Liver (tissue), 9 donors: ENCODE data around the gene SPC24. TPM values are rescaled to one million over a fixed set of nuclear protein-coding genes. Genes with fewer than 3 reads are reported as not detected.

Experiments
- DNase-seq: peaks from one replicate; pipeline ENCODE4 v3.0.0-alpha.2; 2017; ENCODE audit warnings: low spot score
- H3K27ac ChIP-seq, 2 donors: one replicate each; pipeline ENCODE4 v1.7.0; 2013; ENCODE audit warnings: inconsistent platforms in 2 of 2, low read length in 2 of 2, control low read depth in 1 of 2, low read depth in 1 of 2, mild to moderate bottlenecking in 1 of 2
- H3K27me3 ChIP-seq, 4 donors: one replicate each; pipeline versions ENCODE4 v1.6.1 to v1.7.0; 2013; ENCODE audit warnings: low read length in 3 of 4, inconsistent platforms in 1 of 4, mild to moderate bottlenecking in 1 of 4, moderate library complexity in 1 of 4; ENCODE audit not compliant: control insufficient read depth in 4 of 4, insufficient read depth in 4 of 4
- H3K36me3 ChIP-seq, 4 donors: one replicate each; pipeline versions ENCODE4 v1.6.1 to v1.7.0; 2013; ENCODE audit warnings: low read length in 3 of 4, mild to moderate bottlenecking in 3 of 4, low read depth in 1 of 4, moderate library complexity in 1 of 4; ENCODE audit not compliant: control insufficient read depth in 4 of 4, insufficient read depth in 3 of 4
- H3K4me1 ChIP-seq, 4 donors: one replicate each; pipeline versions ENCODE4 v1.6.1 to v1.7.0; 2013; ENCODE audit warnings: low read length in 3 of 4, mild to moderate bottlenecking in 3 of 4, moderate library complexity in 1 of 4; ENCODE audit not compliant: control insufficient read depth in 4 of 4, insufficient read depth in 4 of 4
- H3K4me3 ChIP-seq, 3 donors: one replicate each; pipeline versions ENCODE4 v1.6.1 to v1.7.0; 2013; ENCODE audit warnings: low read length in 3 of 3, control low read depth in 1 of 3, low read depth in 1 of 3, mild to moderate bottlenecking in 1 of 3
- H3K9ac ChIP-seq, 2 donors: one replicate each; pipeline ENCODE4 v1.7.0; 2013; ENCODE audit warnings: low read length in 2 of 2, mild to moderate bottlenecking in 2 of 2, moderate library complexity in 2 of 2, control low read depth in 1 of 2, low read depth in 1 of 2
- H3K9me3 ChIP-seq, 4 donors: one replicate each; pipeline versions ENCODE4 v1.6.1 to v1.7.0; 2013; ENCODE audit warnings: low read length in 3 of 4; ENCODE audit not compliant: control insufficient read depth in 4 of 4
- EGR1 ChIP-seq, 2 donors: IDR thresholded peaks; 2 replicates each; pipeline ENCODE4 v1.6.1; 2016 to 2018; ENCODE audit warnings: antibody characterized with exemption in 2 of 2, low read depth in 2 of 2
- FOXA2 ChIP-seq: IDR thresholded peaks from 2 replicates; pipeline ENCODE4 v1.6.1; 2016; ENCODE audit warnings: antibody characterized with exemption
- GABPA ChIP-seq, 2 donors: IDR thresholded peaks in 1 of 2; conservative IDR thresholded peaks in 1 of 2; 2 replicates each; pipeline ENCODE4 v1.6.1; 2016; ENCODE audit warnings: antibody characterized with exemption in 2 of 2, mild to moderate bottlenecking in 1 of 2, moderate library complexity in 1 of 2
- HNF4A ChIP-seq, 2 donors: conservative IDR thresholded peaks; 2 replicates each; pipeline ENCODE4 v1.6.1; 2016; ENCODE audit warnings: antibody characterized with exemption in 2 of 2, mild to moderate bottlenecking in 2 of 2
- HNF4G ChIP-seq: IDR thresholded peaks from 2 replicates; pipeline ENCODE4 v1.6.1; 2016; ENCODE audit warnings: antibody characterized with exemption
- JUND ChIP-seq, 2 donors: IDR thresholded peaks; 2 replicates each; pipeline ENCODE4 v1.6.1; 2016; ENCODE audit warnings: antibody characterized with exemption in 2 of 2
- NR2F2 ChIP-seq: IDR thresholded peaks from 2 replicates; pipeline ENCODE4 v1.6.1; 2016; ENCODE audit warnings: antibody characterized with exemption
- RAD21 ChIP-seq, 2 donors: IDR thresholded peaks; 2 replicates each; pipeline ENCODE4 v1.6.1; 2016; ENCODE audit warnings: antibody characterized with exemption in 2 of 2, mild to moderate bottlenecking in 2 of 2
- RXRA ChIP-seq, 2 donors: IDR thresholded peaks; 2 replicates each; pipeline ENCODE4 v1.6.1; 2017 to 2018; ENCODE audit warnings: antibody characterized with exemption in 2 of 2, mild to moderate bottlenecking in 1 of 2
- TAF1 ChIP-seq: conservative IDR thresholded peaks from 2 replicates; pipeline ENCODE4 v1.6.1; 2016; ENCODE audit warnings: antibody characterized with exemption, mild to moderate bottlenecking
- YY1 ChIP-seq: IDR thresholded peaks from 2 replicates; pipeline ENCODE4 v1.6.1; 2016; ENCODE audit warnings: antibody characterized with exemption, mild to moderate bottlenecking
- WGBS: extraction: QIAGEN DNeasy Blood & Tissue Kit; methylation state at CpG from one replicate; pipeline ENCODE4 v1.1.7; 2013; 5-methylcytosine and 5-hydroxymethylcytosine counted together
- polyA plus RNA-seq, 2 donors: library from polyadenylated mRNA; stranded (reverse) in 1 of 2; unstranded in 1 of 2; fragments of 200-250 nt in 1 of 2; fragments of >200 nt in 1 of 2; fragmentation: Nextera tagmentation in 1 of 2; extraction: Ambion mirVana in 1 of 2; gene quantifications; one replicate each; pipeline versions ENCODE4 v1.2.1 to v1.2.3, GENCODE V29; 2013 to 2015
- total RNA-seq, 2 donors: library from RNA; depleted of rRNA; stranded (reverse); fragments of >200 nt; gene quantifications; one replicate each; pipeline ENCODE4 v1.2.3, GENCODE V29; 2014
- TF ChIP-seq, protein P1 (sequence below): IDR thresholded peaks from 2 replicates; pipeline ENCODE4 v1.6.1; 2016; ENCODE audit warnings: antibody characterized with exemption
- TF ChIP-seq, protein P2 (sequence below): fragments of 150-350 bp; IDR thresholded peaks from 2 replicates; pipeline ENCODE4 v1.5.1; 2017; ENCODE audit warnings: improper control_type of control experiment, low read depth, low read length; ENCODE audit not compliant: missing input control
- TF ChIP-seq, protein P3 (sequence below): IDR thresholded peaks from 2 replicates; pipeline ENCODE4 v1.6.1; 2016; ENCODE audit warnings: antibody characterized with exemption
- TF ChIP-seq, protein P4 (sequence below): IDR thresholded peaks from 2 replicates; pipeline ENCODE4 v1.6.1; 2016; ENCODE audit warnings: antibody characterized with exemption, mild to moderate bottlenecking
- donor health status: healthy.
- donor health status: healthy.
- donor health status: healthy.
- donor health status: healthy.
- donor health status: healthy.

The SPC24 gene
- total and polyA plus RNA-seq, 4 donors: 0.42 to 72.5 (median 1.3) TPM

DNA sequence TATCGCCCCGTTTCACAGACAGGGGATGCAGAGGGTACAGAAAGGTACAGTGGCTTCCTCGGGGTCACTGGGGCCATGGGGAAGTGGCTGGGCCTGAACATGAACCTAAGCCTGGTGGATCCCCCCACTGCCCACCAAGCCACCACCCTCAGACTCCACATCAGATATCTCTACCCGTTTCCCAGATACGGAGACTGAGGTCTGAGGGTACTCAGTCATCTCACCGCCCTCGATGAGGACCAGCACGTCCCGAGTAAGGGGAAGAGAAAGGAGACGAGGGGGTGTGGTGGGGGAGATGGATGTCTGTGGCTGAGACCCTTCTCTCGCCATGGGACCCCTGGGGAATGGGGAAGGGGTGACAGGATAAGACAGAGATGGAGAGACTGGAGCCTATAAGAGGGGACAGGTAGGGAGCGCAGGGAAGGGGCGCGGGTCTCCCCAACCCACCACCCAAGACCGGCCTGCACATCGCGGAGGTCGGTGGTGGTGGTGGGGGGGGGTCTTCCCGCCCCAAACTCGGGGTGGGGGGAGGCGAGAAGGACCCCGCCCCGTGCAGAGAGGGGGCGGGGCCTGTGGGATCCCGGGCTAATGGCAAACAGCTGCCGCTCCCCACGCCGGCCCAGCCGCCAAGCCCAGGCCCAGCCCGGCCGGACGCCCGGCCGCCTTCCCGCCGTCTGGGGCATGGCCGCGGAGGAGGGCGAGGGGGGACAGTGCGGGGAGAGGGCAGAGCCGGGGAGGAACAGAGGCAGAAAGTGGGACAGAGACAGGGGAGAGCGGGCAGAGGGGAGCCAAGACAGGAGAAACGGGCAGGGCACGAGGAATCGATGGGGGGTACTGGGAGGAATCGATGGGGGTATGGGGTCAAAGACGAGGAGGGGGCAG, 41.1 kb upstream of the SPC24 start:
- no peaks in the 10 kb centered on the region for H3K27me3 ChIP-seq
- H3K9ac ChIP-seq: peak overlapping the region; percentile 36 to 60
- peaks cover 3 to 9% (median 5%) of the 10 kb centered on the region in 4 donors for H3K36me3 ChIP-seq
- 18% methylated on average over 47 of the region's 47 CpGs for WGBS
- peak overlapping the region; percentile 77 to 82 (median 77) for H3K4me3 ChIP-seq
- DNase-seq: peak; percentile 50
- no peaks in the 10 kb centered on the region for H3K9me3 ChIP-seq
- H3K4me1 ChIP-seq: peaks cover 4 to 72% (median 35%) of the 10 kb centered on the region in 4 donors
- peak overlapping the region; percentile 83 to 95 for H3K27ac ChIP-seq
- no peak for TF ChIP-seq GABPA (IDR thresholded peaks at IDR 0.05 in 1 of 2, conservative IDR thresholded peaks at IDR 0.05 in 1 of 2)
- TF ChIP-seq TAF1: no peak
- TF ChIP-seq, protein P1, sequence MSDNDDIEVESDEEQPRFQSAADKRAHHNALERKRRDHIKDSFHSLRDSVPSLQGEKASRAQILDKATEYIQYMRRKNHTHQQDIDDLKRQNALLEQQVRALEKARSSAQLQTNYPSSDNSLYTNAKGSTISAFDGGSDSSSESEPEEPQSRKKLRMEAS: no peak
- no peak for TF ChIP-seq YY1
- TF ChIP-seq HNF4G: no peak
- TF ChIP-seq, protein P2, sequence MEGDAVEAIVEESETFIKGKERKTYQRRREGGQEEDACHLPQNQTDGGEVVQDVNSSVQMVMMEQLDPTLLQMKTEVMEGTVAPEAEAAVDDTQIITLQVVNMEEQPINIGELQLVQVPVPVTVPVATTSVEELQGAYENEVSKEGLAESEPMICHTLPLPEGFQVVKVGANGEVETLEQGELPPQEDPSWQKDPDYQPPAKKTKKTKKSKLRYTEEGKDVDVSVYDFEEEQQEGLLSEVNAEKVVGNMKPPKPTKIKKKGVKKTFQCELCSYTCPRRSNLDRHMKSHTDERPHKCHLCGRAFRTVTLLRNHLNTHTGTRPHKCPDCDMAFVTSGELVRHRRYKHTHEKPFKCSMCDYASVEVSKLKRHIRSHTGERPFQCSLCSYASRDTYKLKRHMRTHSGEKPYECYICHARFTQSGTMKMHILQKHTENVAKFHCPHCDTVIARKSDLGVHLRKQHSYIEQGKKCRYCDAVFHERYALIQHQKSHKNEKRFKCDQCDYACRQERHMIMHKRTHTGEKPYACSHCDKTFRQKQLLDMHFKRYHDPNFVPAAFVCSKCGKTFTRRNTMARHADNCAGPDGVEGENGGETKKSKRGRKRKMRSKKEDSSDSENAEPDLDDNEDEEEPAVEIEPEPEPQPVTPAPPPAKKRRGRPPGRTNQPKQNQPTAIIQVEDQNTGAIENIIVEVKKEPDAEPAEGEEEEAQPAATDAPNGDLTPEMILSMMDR: no peak
- no peak for TF ChIP-seq JUND (IDR thresholded peaks at IDR 0.05)
- TF ChIP-seq EGR1 (IDR thresholded peaks at IDR 0.05; ENCODE audit: low read depth in 2 of 2): no peak
- TF ChIP-seq, protein P3, sequence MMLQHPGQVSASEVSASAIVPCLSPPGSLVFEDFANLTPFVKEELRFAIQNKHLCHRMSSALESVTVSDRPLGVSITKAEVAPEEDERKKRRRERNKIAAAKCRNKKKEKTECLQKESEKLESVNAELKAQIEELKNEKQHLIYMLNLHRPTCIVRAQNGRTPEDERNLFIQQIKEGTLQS: no peak
- TF ChIP-seq, protein P4, sequence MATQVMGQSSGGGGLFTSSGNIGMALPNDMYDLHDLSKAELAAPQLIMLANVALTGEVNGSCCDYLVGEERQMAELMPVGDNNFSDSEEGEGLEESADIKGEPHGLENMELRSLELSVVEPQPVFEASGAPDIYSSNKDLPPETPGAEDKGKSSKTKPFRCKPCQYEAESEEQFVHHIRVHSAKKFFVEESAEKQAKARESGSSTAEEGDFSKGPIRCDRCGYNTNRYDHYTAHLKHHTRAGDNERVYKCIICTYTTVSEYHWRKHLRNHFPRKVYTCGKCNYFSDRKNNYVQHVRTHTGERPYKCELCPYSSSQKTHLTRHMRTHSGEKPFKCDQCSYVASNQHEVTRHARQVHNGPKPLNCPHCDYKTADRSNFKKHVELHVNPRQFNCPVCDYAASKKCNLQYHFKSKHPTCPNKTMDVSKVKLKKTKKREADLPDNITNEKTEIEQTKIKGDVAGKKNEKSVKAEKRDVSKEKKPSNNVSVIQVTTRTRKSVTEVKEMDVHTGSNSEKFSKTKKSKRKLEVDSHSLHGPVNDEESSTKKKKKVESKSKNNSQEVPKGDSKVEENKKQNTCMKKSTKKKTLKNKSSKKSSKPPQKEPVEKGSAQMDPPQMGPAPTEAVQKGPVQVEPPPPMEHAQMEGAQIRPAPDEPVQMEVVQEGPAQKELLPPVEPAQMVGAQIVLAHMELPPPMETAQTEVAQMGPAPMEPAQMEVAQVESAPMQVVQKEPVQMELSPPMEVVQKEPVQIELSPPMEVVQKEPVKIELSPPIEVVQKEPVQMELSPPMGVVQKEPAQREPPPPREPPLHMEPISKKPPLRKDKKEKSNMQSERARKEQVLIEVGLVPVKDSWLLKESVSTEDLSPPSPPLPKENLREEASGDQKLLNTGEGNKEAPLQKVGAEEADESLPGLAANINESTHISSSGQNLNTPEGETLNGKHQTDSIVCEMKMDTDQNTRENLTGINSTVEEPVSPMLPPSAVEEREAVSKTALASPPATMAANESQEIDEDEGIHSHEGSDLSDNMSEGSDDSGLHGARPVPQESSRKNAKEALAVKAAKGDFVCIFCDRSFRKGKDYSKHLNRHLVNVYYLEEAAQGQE: no peak
- no peak for TF ChIP-seq FOXA2

DNA sequence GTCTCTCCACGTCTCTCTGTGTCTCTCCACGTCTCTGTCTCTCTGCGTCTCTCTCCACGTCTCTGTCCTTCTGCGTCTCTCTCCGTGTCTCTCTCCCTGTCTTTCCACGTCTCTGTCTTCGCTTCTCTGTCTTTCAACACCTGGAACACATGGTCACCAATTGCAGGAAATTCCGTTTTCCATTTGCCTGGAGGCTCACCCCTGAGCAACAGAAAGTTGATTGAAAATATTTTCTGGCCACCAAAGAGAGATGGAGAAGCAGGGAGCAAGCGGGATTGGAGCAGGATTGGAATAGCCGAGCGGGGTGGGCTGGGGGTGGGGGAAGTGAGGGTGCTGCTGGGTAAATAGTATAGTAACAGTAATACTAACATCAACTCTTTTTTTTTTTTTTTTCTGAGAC, 40.1 kb upstream of the SPC24 start:
- peaks cover 3 to 9% (median 5%) of the 10 kb centered on the region in 4 donors for H3K36me3 ChIP-seq

More for the DNA sequence above, 40.1 kb upstream of the SPC24 start:
- no peak for TF ChIP-seq NR2F2
- TF ChIP-seq, protein P4: no peak
- TF ChIP-seq EGR1 (IDR thresholded peaks at IDR 0.05; ENCODE audit: low read depth in 2 of 2): no peak
- TF ChIP-seq TAF1: no peak
- TF ChIP-seq HNF4A (conservative IDR thresholded peaks at IDR 0.05): no peak
- TF ChIP-seq FOXA2: no peak
- TF ChIP-seq, protein P3: no peak
- no peak for TF ChIP-seq JUND (IDR thresholded peaks at IDR 0.05)
- no peak for TF ChIP-seq RAD21 (IDR thresholded peaks at IDR 0.05)
- TF ChIP-seq RXRA (IDR thresholded peaks at IDR 0.05): no peak
- TF ChIP-seq YY1: no peak
- no peak for TF ChIP-seq HNF4G
- no peaks in the 10 kb centered on the region for H3K9me3 ChIP-seq
- H3K27ac ChIP-seq: peak overlapping the region; percentile 54 to 59
- H3K9ac ChIP-seq: peak overlapping the region in 1 of 2 donors; percentile 12
- H3K4me3 ChIP-seq: no peak overlapping the region
- H3K4me1 ChIP-seq: peaks cover 4 to 72% (median 35%) of the 10 kb centered on the region in 4 donors
- WGBS: 87% methylated on average over 12 of the region's 12 CpGs
- no peak for DNase-seq
- no peaks in the 10 kb centered on the region for H3K27me3 ChIP-seq
